Measurements from ENCODE around the gene TOE1.
"Not testable (repeated sequence)": the region's sequence is repeated elsewhere in the genome, so short reads cannot be mapped to it uniquely, and the experiment has no call there.

Gene TOE1

GRCh38 chr1:45356186-45356585 lies 16.2 kb downstream of the TOE1 start:
- peak; percentile 88 for DNase-seq

GRCh38 chr1:45359882-45360513 lies 20.0 kb downstream of the TOE1 start:
- peak; percentile 79 for DNase-seq

- DNase-seq: peak; percentile 60
Observed at GRCh38 chr1:45360981-45361380, 21.0 kb downstream of the TOE1 start.

- DNase-seq: no peak
Observed at GRCh38 chr1:45364294-45364693, 24.3 kb downstream of the TOE1 start.

- no peak for DNase-seq
Observed at GRCh38 chr1:45365051-45365450, 25.1 kb downstream of the TOE1 start.

GRCh38 chr1:45370575-45370974 lies 30.6 kb downstream of the TOE1 start:
- no peak for DNase-seq

GRCh38 chr1:45373573-45373972 lies 33.6 kb downstream of the TOE1 start:
- no peak for DNase-seq

GRCh38 chr1:45375104-45376090 lies 35.4 kb downstream of the TOE1 start:
- DNase-seq: no peak

GRCh38 chr1:45378184-45378583 lies 38.2 kb downstream of the TOE1 start:
- no peak for DNase-seq

- DNase-seq: no peak
Observed at GRCh38 chr1:45379524-45379923, 39.6 kb downstream of the TOE1 start.

- DNase-seq: no peak
Observed at GRCh38 chr1:45380125-45380524, 40.2 kb downstream of the TOE1 start.

GRCh38 chr1:45380730-45381129 lies 40.8 kb downstream of the TOE1 start:
- no peak for DNase-seq

- no peak for DNase-seq
Observed at GRCh38 chr1:45381243-45381642, 41.3 kb downstream of the TOE1 start.

GRCh38 chr1:45383191-45383590 lies 43.2 kb downstream of the TOE1 start:
- DNase-seq: no peak

GRCh38 chr1:45384213-45384612 lies 44.2 kb downstream of the TOE1 start:
- not testable (repeated sequence) for DNase-seq

- peak; percentile 65 for DNase-seq
Observed at GRCh38 chr1:45385302-45385701, 45.3 kb downstream of the TOE1 start.

- DNase-seq: no peak
Observed at GRCh38 chr1:45386219-45386618, 46.2 kb downstream of the TOE1 start.
